Endothelial cell of umbilical vein (primary cell): ENCODE measurements around the gene SNPH.

Source experiments
- EZH2 ChIP-seq: IDR thresholded peaks from 2 replicates; pipeline ENCODE4 v1.6.1; 2012; ENCODE audit warnings: borderline replicate concordance, low read depth, mild to moderate bottlenecking, moderate library complexity, low read length, inconsistent platforms; ENCODE audit not compliant: severe bottlenecking
- FOS ChIP-seq: IDR thresholded peaks from 2 replicates; pipeline ENCODE4 v1.6.1; 2011; ENCODE audit warnings: mild to moderate bottlenecking, low read length, moderate library complexity, borderline replicate concordance; ENCODE audit not compliant: insufficient read depth
- GATA2 ChIP-seq: IDR thresholded peaks from 2 replicates; pipeline ENCODE4 v1.7.0; 2011; ENCODE audit warnings: low read depth, mild to moderate bottlenecking, moderate library complexity, mixed read lengths, low read length; ENCODE audit not compliant: insufficient read length, insufficient read depth
- JUN ChIP-seq: IDR thresholded peaks from 2 replicates; pipeline ENCODE4 v1.6.1; 2011; ENCODE audit warnings: borderline replicate concordance, low read depth; ENCODE audit not compliant: insufficient read length, insufficient read depth
- MYC ChIP-seq: IDR thresholded peaks from one replicate; pipeline ENCODE4 v1.6.1; 2011; ENCODE audit warnings: mild to moderate bottlenecking, low read depth, low read length
- POLR2A ChIP-seq: IDR thresholded peaks from 2 replicates; pipeline ENCODE4 v1.6.1; 2012; ENCODE audit warnings: low read depth, mild to moderate bottlenecking, control low read depth, low read length
- POLR2AphosphoS5 ChIP-seq: IDR thresholded peaks from 2 replicates; pipeline ENCODE4 v1.6.1; 2012; ENCODE audit warnings: low read depth, mild to moderate bottlenecking, control low read depth, low read length, moderate library complexity; ENCODE audit not compliant: insufficient read depth
- TF ChIP-seq, protein P1 (sequence below), 2 donors: IDR thresholded peaks; 1 replicate in 1 of 2; 2 replicates in 1 of 2; pipeline ENCODE4 v1.5.1; 2011; ENCODE audit warnings: low read length in 2 of 2, mild to moderate bottlenecking in 2 of 2, moderate library complexity in 2 of 2, control low read depth in 1 of 2, inconsistent platforms in 1 of 2, low read depth in 1 of 2; ENCODE audit not compliant: insufficient read depth in 1 of 2; ENCODE audit errors: extremely low read depth in 1 of 2
- TF ChIP-seq, protein P2 (sequence below): IDR thresholded peaks from 2 replicates; pipeline ENCODE4 v1.6.1; 2011; ENCODE audit not compliant: insufficient read depth, insufficient read length

DNA sequence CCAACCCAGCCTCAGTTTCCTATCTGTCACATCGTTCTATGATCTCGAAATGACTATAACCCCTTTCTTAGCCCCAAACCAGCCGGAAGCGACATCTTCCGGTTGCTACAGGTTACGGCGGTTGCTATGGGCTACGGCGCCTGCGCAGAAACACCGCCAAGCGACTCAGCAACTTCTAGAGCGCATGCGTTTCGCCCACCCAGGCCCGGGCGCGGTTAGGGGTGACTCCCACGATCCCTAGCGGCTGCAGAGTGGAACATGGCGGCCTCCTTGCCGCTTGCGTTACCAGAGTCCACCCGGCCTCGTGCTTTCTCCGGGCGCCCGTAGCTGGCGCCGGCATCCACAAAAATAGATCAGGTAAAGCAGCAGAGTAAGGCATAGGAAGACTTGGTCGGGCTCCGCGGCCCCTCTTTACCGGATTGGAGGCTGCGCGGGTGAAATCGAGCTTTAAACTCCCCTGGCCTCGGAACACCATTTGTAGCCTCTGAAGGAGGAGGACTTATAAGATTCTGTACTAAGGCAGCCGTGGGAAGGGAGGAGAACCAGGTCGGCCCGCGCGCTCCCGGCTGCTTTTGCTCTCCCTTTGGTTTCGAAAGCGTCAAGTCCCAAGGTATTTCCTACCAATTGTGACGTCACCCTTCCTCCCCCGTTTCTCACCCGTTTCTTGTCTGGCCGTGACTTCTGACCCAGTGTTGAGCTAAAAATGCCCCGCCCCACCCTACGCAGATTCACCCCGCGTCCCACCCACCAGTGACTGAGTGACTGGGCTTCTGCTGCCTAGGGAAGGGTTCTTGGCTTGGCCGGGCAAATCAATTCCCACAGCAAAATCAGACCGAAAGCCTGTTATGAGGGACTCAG, 59.3 kb downstream of the SNPH start:
- TF ChIP-seq, protein P1, sequence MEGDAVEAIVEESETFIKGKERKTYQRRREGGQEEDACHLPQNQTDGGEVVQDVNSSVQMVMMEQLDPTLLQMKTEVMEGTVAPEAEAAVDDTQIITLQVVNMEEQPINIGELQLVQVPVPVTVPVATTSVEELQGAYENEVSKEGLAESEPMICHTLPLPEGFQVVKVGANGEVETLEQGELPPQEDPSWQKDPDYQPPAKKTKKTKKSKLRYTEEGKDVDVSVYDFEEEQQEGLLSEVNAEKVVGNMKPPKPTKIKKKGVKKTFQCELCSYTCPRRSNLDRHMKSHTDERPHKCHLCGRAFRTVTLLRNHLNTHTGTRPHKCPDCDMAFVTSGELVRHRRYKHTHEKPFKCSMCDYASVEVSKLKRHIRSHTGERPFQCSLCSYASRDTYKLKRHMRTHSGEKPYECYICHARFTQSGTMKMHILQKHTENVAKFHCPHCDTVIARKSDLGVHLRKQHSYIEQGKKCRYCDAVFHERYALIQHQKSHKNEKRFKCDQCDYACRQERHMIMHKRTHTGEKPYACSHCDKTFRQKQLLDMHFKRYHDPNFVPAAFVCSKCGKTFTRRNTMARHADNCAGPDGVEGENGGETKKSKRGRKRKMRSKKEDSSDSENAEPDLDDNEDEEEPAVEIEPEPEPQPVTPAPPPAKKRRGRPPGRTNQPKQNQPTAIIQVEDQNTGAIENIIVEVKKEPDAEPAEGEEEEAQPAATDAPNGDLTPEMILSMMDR (IDR thresholded peaks at IDR 0.05; ENCODE audit: extremely low read depth in 1 of 2, insufficient read depth in 1 of 2, low read depth in 1 of 2, low read length in 2 of 2): peak in 1 of 2 donors; percentile 29
- TF ChIP-seq JUN (peak; percentile 87), POLR2A (peak; percentile 86), POLR2AphosphoS5 (peak; percentile 95), EZH2 (no peak), FOS (peak; percentile 23), MYC (no peak), GATA2 (peak; percentile 28)
- TF ChIP-seq, protein P2, sequence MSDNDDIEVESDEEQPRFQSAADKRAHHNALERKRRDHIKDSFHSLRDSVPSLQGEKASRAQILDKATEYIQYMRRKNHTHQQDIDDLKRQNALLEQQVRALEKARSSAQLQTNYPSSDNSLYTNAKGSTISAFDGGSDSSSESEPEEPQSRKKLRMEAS: peak; percentile 33
